Posterior vena cava (tissue), 2 donors: ENCODE measurements around the gene UNCX. TPM values are rescaled to one million over a fixed set of nuclear protein-coding genes. Genes with fewer than 3 reads are reported as not detected.
A peak's percentile ranks its signal among the peaks of the same experiment; 100 is the strongest.

Source experiments
- DNase-seq: peaks from one replicate; pipeline ENCODE4 v3.0.0-alpha.2; 2020; ENCODE audit warnings: low spot score
- intact Hi-C, 2 donors: fragments of 100-400 bp; cut with DNase I; formaldehyde crosslinking; loops; one replicate each; pipeline versions ENCODE4 v1.14.1 to v1.14.2; 2022 to 2023
- total RNA-seq, 2 donors: library from RNA; stranded (reverse); fragmentation: NEBNext Ultra II Directional; extraction: Animal tissue kit (Norgen Biotek cat#: 25700); gene quantifications; one replicate each; pipeline ENCODE4 v1.2.1, GENCODE V29; 2021
- donor health status: DM: yes; HTN: yes; CAD: no.
- donor health status: DM: yes; HTN: yes; CAD: no.

Gene UNCX
- total RNA-seq, 2 donors from 2014 or later = not detected

- intact Hi-C loops = no loop called here
- peak; percentile 30 for DNase-seq
These were observed 50.0 kb downstream of the UNCX start for GRCh38 chr7:1282679-1283078.

GRCh38 chr7:1283337-1283736 lies 50.7 kb downstream of the UNCX start:
- DNase-seq = peak; percentile 52
- intact Hi-C loops = no loop called here

GRCh38 chr7:1283941-1284742 lies 51.5 kb downstream of the UNCX start:
- intact Hi-C loops = no loop called here
- peak; percentile 66 for DNase-seq

GRCh38 chr7:1284743-1285458 lies 52.2 kb downstream of the UNCX start:
- DNase-seq = peak; percentile 58
- intact Hi-C loops = no loop called here

GRCh38 chr7:1285556-1286301 lies 53.1 kb downstream of the UNCX start:
- intact Hi-C loops = no loop called here
- DNase-seq = peak; percentile 78

Other genes with a start within 250 kb of the UNCX start
- gene CYP2W1, start 249.7 kb upstream of the UNCX start, total RNA-seq = not detected
- gene GPR146, start 188.3 kb upstream of the UNCX start, total RNA-seq = 10 to 100 TPM in 1 of 2 donors, 1 to 10 TPM in 1; 9.4 to 14.3 TPM
- 1 to 10 TPM; 5.5 to 6.6 TPM for gene GPER1, start 144.8 kb upstream of the UNCX start, total RNA-seq
- 10 to 100 TPM; 22.6 to 30.9 TPM for gene ZFAND2A, start 72.7 kb upstream of the UNCX start, total RNA-seq
- 10 to 100 TPM; 33.3 to 38.5 TPM for gene MICALL2, start 226.6 kb downstream of the UNCX start, total RNA-seq